Effector memory CD8-positive, alpha-beta T cell (primary cell): Measurements from ENCODE around the gene DLG2.

Experiments used
- ATAC-seq: fragments of 150-1000 bp; cut with Tn5 transposase; replicated peaks from 2 replicates; pipeline ENCODE4 v1.10.0; 2021; ENCODE audit warnings: mild to moderate bottlenecking, moderate library complexity
- DNase-seq, 3 experiments: peaks; one replicate each; pipeline ENCODE4 v3.0.0; 2021
- H3K27ac Mint-ChIP-seq, 2 donors: one replicate each; pipeline ENCODE4 v1.8.0; 2022; ENCODE audit warnings: mild to moderate bottlenecking in 2 of 2, mixed read lengths in 2 of 2, moderate library complexity in 2 of 2
- H3K27me3 Mint-ChIP-seq, 2 donors: one replicate each; pipeline ENCODE4 v1.8.0; 2022; ENCODE audit warnings: mixed read lengths in 2 of 2
- H3K36me3 Mint-ChIP-seq: one replicate; pipeline ENCODE4 v1.8.0; 2022; ENCODE audit warnings: mild to moderate bottlenecking, moderate library complexity, mixed read lengths; ENCODE audit not compliant: insufficient read depth
- H3K4me1 Mint-ChIP-seq, 2 donors: one replicate each; pipeline ENCODE4 v1.8.0; 2022; ENCODE audit warnings: low read depth in 2 of 2, mixed read lengths in 2 of 2
- H3K4me3 Mint-ChIP-seq, 2 donors: one replicate each; pipeline ENCODE4 v1.8.0; 2022; ENCODE audit warnings: mild to moderate bottlenecking in 2 of 2, mixed read lengths in 2 of 2, moderate library complexity in 2 of 2
- H3K9me3 Mint-ChIP-seq, 2 donors: one replicate each; pipeline ENCODE4 v1.8.0; 2022; ENCODE audit warnings: mixed read lengths in 2 of 2

The DLG2 gene

DNA sequence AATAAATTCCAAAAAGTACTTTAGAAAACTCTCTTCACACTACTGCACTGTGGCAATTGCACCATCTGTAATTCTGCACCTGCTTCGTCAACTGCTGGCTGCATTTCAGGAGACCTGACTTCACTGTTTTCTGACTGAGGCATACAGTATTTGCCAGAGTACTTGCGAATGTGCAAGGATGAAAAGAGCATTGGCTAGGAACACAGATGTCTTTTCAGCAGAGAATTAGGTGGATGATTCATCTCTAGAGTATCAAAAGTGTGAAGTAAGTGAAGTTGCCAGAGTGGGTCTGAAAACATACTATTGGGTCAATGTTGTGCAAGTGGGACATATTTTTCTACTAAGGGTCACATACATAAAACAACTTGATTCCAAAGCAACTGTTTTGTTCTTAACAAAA is 1913.4 kb downstream of the DLG2 start:
- no peaks in the 10 kb centered on the region for H3K27me3 Mint-ChIP-seq

DNA sequence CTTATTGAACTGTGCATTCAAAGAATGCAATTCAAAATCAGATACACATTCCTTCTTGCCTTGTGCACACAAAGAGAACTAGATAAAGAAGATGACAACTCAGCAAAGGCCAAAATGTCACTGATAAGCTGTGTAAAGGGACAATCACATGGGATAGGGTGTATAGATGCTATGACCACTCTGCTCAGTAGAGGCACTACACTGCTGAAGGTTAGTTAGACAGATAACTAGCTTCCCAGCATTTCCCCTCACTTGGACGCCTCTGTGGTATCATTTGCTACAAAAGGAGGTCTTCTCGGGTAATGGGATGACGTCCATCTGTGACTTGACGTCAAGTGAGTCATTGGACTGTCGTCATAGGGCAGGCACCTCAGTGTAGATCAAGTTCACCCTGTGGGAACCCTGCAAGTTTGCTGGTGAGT is 1916.0 kb downstream of the DLG2 start:
- Mint-ChIP-seq H3K4me1 (no peaks in the 10 kb centered on the region), H3K4me3 (no peak overlapping the region), H3K27ac (no peak overlapping the region), H3K27me3 (no peaks in the 10 kb centered on the region), H3K36me3 (no peaks in the 10 kb centered on the region), H3K9me3 (no peaks in the 10 kb centered on the region)
- no peak for DNase-seq
- ATAC-seq: no peak

More for the DNA sequence above, 1913.4 kb downstream of the DLG2 start:
- H3K36me3 Mint-ChIP-seq: no peaks in the 10 kb centered on the region
- DNase-seq (no peak), ATAC-seq (no peak)
- H3K9me3 Mint-ChIP-seq: no peaks in the 10 kb centered on the region
- H3K27ac Mint-ChIP-seq: no peak overlapping the region
- no peaks in the 10 kb centered on the region for H3K4me1 Mint-ChIP-seq
- no peak overlapping the region for H3K4me3 Mint-ChIP-seq

DNA sequence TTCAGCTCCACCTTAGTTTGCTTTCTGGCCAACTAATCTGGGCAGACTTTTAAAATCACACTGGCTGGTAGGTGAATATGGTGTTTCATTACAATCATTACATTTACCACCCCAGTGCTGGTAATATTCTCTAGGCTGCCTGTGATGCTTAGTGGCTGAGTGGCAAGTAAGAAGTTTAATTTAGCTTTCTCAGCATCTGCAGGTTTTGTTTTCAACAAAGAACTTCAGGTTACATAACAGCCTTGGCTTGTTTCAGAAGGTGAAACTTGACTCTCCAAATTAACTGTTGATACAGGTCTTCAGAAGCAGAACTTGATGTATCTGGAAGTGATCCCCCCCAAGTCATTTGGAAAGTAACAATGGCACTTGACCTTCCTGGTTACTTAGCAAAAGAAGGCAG is 1917.7 kb downstream of the DLG2 start:
- H3K4me3 Mint-ChIP-seq: no peak overlapping the region
- no peaks in the 10 kb centered on the region for H3K4me1 Mint-ChIP-seq
- H3K27me3 Mint-ChIP-seq: no peaks in the 10 kb centered on the region
- no peaks in the 10 kb centered on the region for H3K36me3 Mint-ChIP-seq
- ATAC-seq (no peak), DNase-seq (no peak)
- no peaks in the 10 kb centered on the region for H3K9me3 Mint-ChIP-seq
- no peak overlapping the region for H3K27ac Mint-ChIP-seq

DNA sequence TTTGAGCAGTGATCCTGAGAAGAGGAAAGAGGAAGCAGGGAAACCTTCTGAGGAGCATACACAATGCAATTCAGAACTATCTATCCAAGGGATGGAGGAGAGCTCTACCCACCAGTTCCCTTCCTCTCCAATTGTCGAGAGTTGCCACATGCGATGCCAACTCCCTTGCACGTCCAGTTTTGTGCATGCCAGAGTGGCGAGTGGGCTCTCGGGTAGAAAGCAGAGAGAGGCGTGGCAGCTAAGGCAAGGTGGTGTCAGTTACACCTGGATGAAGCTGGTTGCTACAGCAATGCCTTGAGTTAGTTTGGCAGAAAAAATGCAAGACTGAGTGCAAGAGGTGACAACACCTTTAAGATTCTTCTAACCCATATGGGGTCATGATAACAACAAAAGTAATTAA is 1920.6 kb downstream of the DLG2 start:
- DNase-seq (no peak), ATAC-seq (no peak)
- Mint-ChIP-seq H3K36me3 (no peaks in the 10 kb centered on the region), H3K4me3 (no peak overlapping the region), H3K4me1 (no peaks in the 10 kb centered on the region), H3K27ac (no peak overlapping the region), H3K27me3 (no peaks in the 10 kb centered on the region), H3K9me3 (no peaks in the 10 kb centered on the region)

DNA sequence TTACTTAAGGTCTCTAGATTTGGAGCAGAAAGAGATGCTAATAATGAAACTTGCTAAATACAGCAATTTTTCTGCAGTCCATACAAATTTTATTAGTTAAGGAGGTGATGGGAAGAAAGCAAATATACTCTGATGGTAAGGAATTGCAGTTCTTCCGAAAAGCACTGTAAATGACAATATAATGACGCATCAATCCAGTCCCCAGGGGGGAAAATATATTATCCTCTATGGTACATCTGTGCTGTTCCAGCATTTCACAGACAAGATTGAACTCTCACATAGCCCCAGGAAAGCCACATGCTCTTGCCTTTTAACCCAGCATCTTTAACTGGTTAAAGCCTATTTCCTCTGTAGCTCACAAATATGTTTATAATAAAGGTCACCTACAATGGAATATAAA is 1924.3 kb downstream of the DLG2 start:
- Mint-ChIP-seq H3K9me3 (no peaks in the 10 kb centered on the region), H3K4me1 (no peaks in the 10 kb centered on the region)

DNA sequence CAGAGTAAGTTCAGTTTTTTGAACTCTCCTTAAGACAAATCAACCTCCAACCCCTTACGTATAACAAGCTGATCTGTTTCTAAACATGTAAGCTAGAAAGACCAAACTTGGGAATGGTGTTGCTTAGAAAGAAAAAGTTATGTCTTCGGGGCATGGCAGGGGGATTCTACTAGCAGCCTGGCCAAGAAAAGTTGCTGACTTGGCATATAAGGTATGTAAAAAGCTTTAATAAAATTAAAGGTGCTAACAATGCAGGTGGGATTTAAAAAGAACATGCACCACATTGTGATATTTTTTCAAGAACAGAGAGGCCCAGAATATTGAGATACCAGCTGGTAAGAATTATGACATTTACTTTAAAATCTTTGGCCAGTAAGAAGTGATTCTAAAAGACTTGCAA is 1929.6 kb downstream of the DLG2 start:
- no peaks in the 10 kb centered on the region for H3K4me1 Mint-ChIP-seq
- H3K9me3 Mint-ChIP-seq: peaks cover 2 to 16% of the 10 kb centered on the region in 2 donors
- H3K4me3 Mint-ChIP-seq: no peak overlapping the region
- H3K27ac Mint-ChIP-seq: no peak overlapping the region
- H3K36me3 Mint-ChIP-seq: no peaks in the 10 kb centered on the region
- H3K27me3 Mint-ChIP-seq: no peaks in the 10 kb centered on the region
- ATAC-seq (no peak), DNase-seq (no peak)

More for the DNA sequence above, 1924.3 kb downstream of the DLG2 start:
- no peak overlapping the region for H3K27ac Mint-ChIP-seq
- no peaks in the 10 kb centered on the region for H3K36me3 Mint-ChIP-seq
- no peaks in the 10 kb centered on the region for H3K27me3 Mint-ChIP-seq
- ATAC-seq: no peak
- no peak for DNase-seq
- H3K4me3 Mint-ChIP-seq: no peak overlapping the region

DNA sequence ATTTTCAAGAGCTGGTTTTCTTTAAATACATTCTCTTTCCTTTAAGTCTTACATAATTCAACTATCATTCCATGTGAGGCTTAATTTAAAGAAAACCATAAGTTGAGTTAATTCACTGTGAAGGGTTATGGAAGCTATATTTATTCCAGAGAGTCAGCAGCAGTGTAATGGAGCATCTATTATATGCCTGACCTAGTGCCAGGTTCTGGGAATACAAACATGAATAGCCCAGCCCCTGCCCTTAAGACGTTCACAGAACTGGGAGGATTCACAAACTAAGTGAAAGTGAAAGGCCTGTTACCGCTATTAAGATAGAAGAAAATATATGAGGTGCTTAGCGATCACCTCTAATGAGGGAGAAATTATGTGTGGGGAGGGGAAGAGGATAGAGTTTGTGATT is 1932.1 kb downstream of the DLG2 start:
- H3K27ac Mint-ChIP-seq: no peak overlapping the region
- no peak for ATAC-seq
- H3K9me3 Mint-ChIP-seq: peaks cover 2 to 16% of the 10 kb centered on the region in 2 donors
- no peak overlapping the region for H3K4me3 Mint-ChIP-seq
- DNase-seq: no peak
- H3K36me3 Mint-ChIP-seq: no peaks in the 10 kb centered on the region
- H3K4me1 Mint-ChIP-seq: no peaks in the 10 kb centered on the region
- H3K27me3 Mint-ChIP-seq: no peaks in the 10 kb centered on the region

DNA sequence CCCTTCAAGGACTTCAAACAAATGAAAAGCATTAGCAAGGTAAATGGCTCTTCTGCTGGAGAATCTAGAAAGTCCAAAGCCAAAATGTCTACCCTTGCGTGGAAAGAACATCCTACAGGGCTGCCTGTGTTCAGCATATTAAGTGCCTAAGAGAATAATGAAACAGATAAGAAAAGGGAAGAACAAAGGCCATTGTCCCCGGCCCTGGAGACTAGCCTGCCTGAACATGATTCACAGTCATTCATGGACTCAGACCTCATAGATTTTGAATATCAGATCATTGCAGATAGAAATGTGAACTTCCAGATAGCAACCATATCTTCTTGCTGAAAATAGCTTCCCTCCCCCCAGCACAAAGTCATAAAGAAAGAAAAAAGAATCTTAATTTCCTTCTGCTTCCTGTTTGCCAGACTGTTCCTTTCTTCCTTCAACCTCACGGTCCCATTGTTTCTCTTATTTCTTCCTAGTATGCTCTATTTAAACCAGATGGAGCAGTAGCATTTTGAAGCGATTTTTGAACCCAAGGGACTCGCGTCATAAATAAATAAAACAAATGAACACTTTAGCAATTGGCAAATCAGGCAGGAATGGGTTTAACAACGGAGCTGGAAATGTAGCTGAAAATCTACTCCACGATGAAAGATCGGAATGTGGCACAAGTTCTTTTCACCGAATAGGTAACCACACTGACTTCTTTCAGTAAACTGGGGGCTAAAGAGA is 1932.8 kb downstream of the DLG2 start:
- no peak overlapping the region for H3K4me3 Mint-ChIP-seq
- H3K27ac Mint-ChIP-seq: no peak overlapping the region
- H3K36me3 Mint-ChIP-seq: no peaks in the 10 kb centered on the region
- DNase-seq (no peak), ATAC-seq (no peak)
- peaks cover 2 to 16% of the 10 kb centered on the region in 2 donors for H3K9me3 Mint-ChIP-seq
- H3K27me3 Mint-ChIP-seq: no peaks in the 10 kb centered on the region
- no peaks in the 10 kb centered on the region for H3K4me1 Mint-ChIP-seq

DNA sequence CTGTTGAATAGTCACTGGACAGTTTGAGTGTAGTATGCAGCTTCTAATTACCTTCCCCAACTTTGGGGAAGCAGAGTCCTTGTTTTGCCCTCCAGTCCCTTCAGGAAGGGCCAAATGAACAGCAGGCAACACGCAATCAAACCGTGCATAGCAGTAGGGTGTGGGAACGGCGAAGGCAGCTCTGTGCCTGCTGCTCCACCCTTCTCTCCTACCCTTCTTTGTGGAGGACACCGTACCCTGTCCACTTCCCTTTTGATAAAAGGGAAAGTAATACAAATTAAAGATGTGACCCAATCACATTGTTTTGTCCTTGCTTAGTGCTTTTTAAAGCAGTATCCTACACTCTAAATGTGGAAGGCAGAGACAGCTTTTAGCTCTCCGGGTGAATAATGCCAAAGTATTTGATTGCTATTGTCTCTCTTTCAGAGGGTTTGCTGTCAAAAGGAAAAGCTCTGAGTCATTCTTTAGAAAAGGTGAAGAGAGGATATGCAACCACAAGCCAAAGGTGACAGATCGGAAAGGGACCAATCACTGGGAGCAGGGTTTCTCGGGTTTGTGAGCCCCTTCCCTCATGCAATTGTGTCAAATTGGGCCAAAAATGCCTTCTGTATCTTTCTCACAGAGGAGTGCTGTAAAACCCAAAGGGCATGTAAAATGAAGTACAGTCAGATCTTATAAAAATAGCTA is 1933.7 kb downstream of the DLG2 start:
- Mint-ChIP-seq H3K9me3 (peaks cover 2 to 16% of the 10 kb centered on the region in 2 donors), H3K27me3 (no peaks in the 10 kb centered on the region), H3K4me3 (no peak overlapping the region), H3K4me1 (no peaks in the 10 kb centered on the region), H3K36me3 (no peaks in the 10 kb centered on the region), H3K27ac (no peak overlapping the region)
- DNase-seq (no peak), ATAC-seq (no peak)

DNA sequence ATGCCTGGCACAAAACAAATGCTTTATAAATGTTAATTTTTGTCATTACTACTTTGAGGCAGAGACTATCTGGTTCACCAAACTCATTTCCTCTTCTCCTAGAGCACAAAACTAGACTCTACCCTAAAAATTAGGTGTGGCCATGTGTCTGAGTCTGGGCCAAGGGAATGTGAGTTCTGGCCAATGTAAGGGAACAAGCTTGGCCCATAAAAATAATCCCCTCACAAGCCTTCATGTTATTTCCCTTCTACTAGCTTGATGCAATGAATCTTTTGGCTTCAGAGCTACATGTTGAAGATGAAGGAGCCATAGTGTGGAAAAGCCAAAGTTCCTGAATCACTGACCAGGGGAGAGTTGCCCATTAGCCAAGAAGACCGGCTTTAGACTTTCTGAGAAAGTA is 1934.5 kb downstream of the DLG2 start:
- Mint-ChIP-seq H3K36me3 (no peaks in the 10 kb centered on the region), H3K4me1 (no peaks in the 10 kb centered on the region), H3K9me3 (peaks cover 2 to 16% of the 10 kb centered on the region in 2 donors), H3K27me3 (no peaks in the 10 kb centered on the region), H3K4me3 (no peak overlapping the region), H3K27ac (no peak overlapping the region)
- no peak for ATAC-seq
- DNase-seq: no peak

DNA sequence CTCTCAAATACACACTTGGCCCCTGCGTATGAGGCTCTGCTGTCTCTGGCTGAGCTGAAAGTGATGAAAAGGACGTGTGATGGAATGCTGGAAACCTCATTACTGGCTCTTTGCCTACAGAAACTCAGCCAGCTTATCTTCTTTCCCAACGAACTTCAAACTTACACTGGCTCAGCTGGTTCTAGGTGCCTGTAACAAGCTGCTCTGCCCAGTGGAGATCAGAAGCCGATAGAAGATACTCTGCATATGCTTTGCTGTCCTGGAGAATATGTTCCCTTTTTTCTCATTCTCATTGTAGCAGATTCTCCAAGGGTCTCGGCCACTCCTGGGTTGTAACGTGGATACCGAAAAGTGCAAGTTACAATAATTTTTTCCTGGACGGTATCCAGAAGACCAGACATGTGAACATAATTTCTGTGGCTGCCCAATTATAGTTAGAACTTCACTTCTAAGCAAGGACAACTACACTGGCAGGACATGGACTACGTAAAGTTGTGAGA is 1935.6 kb downstream of the DLG2 start:
- H3K4me1 Mint-ChIP-seq: no peaks in the 10 kb centered on the region
- no peak overlapping the region for H3K27ac Mint-ChIP-seq
- peaks cover 2 to 16% of the 10 kb centered on the region in 2 donors for H3K9me3 Mint-ChIP-seq
- DNase-seq (no peak), ATAC-seq (no peak)
- no peak overlapping the region for H3K4me3 Mint-ChIP-seq
- H3K27me3 Mint-ChIP-seq: no peaks in the 10 kb centered on the region
- no peaks in the 10 kb centered on the region for H3K36me3 Mint-ChIP-seq

DNA sequence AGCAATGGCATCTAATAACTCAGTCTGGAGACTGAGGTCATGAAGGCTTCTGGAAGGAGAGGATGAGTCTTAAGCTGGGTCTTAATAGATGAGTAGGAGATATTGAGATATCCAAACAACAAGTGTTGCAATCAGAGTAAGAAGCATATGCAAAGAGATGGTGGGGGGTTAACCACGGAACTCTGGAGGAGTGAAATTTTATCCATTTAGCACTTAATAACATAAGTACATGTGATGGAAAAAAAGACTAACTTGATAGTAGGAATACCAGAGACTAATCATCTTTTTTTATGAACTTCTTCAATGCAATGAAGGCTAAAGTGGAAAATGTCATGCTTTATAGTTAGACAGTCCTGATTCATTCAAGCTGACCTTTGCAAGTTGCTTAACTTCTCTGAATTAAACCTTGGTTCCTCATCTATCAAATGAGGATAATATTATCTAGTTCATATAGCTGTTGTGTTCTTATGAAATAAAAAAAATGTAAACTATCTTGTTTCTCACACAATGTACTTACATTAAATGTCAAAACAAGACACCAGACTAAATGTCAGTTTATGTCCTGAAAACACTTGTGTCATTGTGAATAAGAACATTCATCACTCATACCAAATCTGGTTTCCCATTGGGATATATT is 1937.9 kb downstream of the DLG2 start:
- no peak for DNase-seq
- no peaks in the 10 kb centered on the region for H3K4me1 Mint-ChIP-seq
- no peaks in the 10 kb centered on the region for H3K27me3 Mint-ChIP-seq
- H3K4me3 Mint-ChIP-seq: no peak overlapping the region
- no peaks in the 10 kb centered on the region for H3K36me3 Mint-ChIP-seq
- no peak for ATAC-seq
- H3K9me3 Mint-ChIP-seq: peaks cover 3 to 9% of the 10 kb centered on the region in 2 donors
- H3K27ac Mint-ChIP-seq: no peak overlapping the region

DNA sequence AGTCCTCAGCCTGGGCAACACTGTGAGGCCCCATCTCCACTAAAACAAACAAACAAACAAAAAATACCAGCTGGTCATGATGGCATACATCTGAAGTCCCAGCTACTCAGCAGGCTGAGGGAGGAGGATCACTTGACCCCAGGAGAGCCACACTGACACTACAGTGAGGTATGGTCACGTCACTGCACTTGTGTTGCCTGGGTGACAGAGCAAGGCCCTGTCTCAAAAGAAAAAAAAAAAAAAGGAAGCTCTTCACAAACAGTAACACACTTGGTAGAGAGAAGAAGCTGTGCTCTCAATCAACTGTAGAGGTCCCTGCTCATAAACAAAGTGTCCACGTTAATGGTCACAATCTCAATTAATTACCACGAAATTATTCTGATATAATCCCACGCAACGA is 1939.4 kb downstream of the DLG2 start:
- peaks cover 3 to 9% of the 10 kb centered on the region in 2 donors for H3K9me3 Mint-ChIP-seq
- ATAC-seq: no peak

DNA sequence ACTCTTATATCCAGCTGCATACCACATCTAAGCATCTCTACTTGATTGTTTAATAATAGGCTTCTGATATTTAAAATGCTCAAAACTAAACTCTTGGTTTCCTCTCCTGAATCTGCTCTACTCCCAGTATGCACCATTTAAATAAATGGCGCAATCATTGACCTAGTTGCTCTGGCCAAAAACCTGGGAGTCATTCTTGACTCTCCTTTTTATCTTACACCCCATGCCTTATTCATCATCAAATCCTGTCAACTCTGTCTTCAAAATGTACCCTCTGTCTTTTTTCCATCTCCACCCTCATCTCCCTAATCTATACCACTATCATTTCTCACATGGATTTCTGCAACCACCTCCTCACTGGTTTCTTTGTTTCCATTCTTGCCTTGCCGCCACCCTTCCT is 1941.4 kb downstream of the DLG2 start:
- Mint-ChIP-seq H3K9me3 (peaks cover 3 to 9% of the 10 kb centered on the region in 2 donors), H3K27ac (no peak overlapping the region), H3K36me3 (no peaks in the 10 kb centered on the region), H3K4me1 (no peaks in the 10 kb centered on the region), H3K4me3 (no peak overlapping the region), H3K27me3 (peaks cover 0 to 5% of the 10 kb centered on the region in 2 donors)
- ATAC-seq (no peak), DNase-seq (no peak)

More for the DNA sequence above, 1939.4 kb downstream of the DLG2 start:
- H3K36me3 Mint-ChIP-seq: no peaks in the 10 kb centered on the region
- no peaks in the 10 kb centered on the region for H3K4me1 Mint-ChIP-seq
- H3K4me3 Mint-ChIP-seq: no peak overlapping the region
- no peak overlapping the region for H3K27ac Mint-ChIP-seq
- no peak for DNase-seq
- no peaks in the 10 kb centered on the region for H3K27me3 Mint-ChIP-seq
